K562 (cell line): ENCODE measurements around the gene LMAN2L. TPM values are rescaled to one million over a fixed set of nuclear protein-coding genes. Genes with fewer than 3 reads are reported as not detected.

Experiments used
- ARID3B ChIP-seq: fragments of 250-450 bp; sonication (Bioruptor Pico); IDR thresholded peaks from 2 replicates; pipeline ENCODE4 v1.4.0; 2020; ENCODE audit warnings: borderline replicate concordance
- CREM ChIP-seq: IDR thresholded peaks from 2 replicates; pipeline ENCODE4 v1.6.1; 2014; ENCODE audit warnings: antibody characterized with exemption, low read depth
- E2F1 ChIP-seq: sonication (generic); formaldehyde crosslinking; IDR thresholded peaks from 2 replicates; pipeline ENCODE4 v1.8.1; 2023; ENCODE audit warnings: mild to moderate bottlenecking, missing genetic modification reagents, moderate library complexity
- FOXK1 ChIP-seq: sonication (generic); formaldehyde crosslinking; IDR thresholded peaks from 2 replicates; pipeline ENCODE4 v1.8.0; 2022; ENCODE audit warnings: missing genetic modification reagents, mild to moderate bottlenecking, borderline replicate concordance
- LEF1 ChIP-seq: fragments of 450-650 bp; IDR thresholded peaks from 2 replicates; pipeline ENCODE4 v1.6.1; 2016; ENCODE audit warnings: mild to moderate bottlenecking
- MCM7 ChIP-seq, 2 experiments: fragments of 450-650 bp; IDR thresholded peaks; 2 replicates each; pipeline ENCODE4 v1.6.1; 2016 to 2018
- RNF219 ChIP-seq: fragments of 250-450 bp; sonication (Bioruptor Pico); IDR thresholded peaks from 2 replicates; pipeline ENCODE4 v1.5.0; 2022; ENCODE audit warnings: mild to moderate bottlenecking
- SMARCC2 ChIP-seq: fragments of 450-650 bp; IDR thresholded peaks from 2 replicates; pipeline ENCODE4 v1.6.1; 2017; ENCODE audit warnings: antibody characterized with exemption, moderate library complexity, mild to moderate bottlenecking, low read depth
- ZMIZ1 ChIP-seq, 2 experiments: fragments of 150-350 bp in 1 of 2; IDR thresholded peaks; 2 replicates each; pipeline ENCODE4 v1.6.1; 2012 to 2016; ENCODE audit warnings: low read depth in 2 of 2, low read length in 2 of 2, mild to moderate bottlenecking in 1 of 2, moderate library complexity in 1 of 2
- ZNF740 ChIP-seq, 3 experiments: fragments of 200-800 bp in 1 of 3; sonication (Bioruptor generic) in 1 of 3; sonication (generic) in 1 of 3; formaldehyde crosslinking in 1 of 3; IDR thresholded peaks; 2 replicates each; pipeline versions ENCODE4 v1.6.1 to v1.8.0; 2016 to 2022; ENCODE audit warnings: mild to moderate bottlenecking in 2 of 3, missing compliant biosample characterization in 2 of 3, missing genetic modification characterization in 2 of 3, missing genetic modification reagents in 1 of 3
- ZZZ3 ChIP-seq: fragments of 450-650 bp; IDR thresholded peaks from 2 replicates; pipeline ENCODE4 v1.6.1; 2016; ENCODE audit warnings: antibody characterized with exemption, mild to moderate bottlenecking, moderate library complexity
- polyA plus RNA-seq, 8 experiments: library from polyadenylated mRNA; depleted of rRNA in 4 of 8; stranded (reverse) in 5 of 8; unstranded in 3 of 8; fragments of >200 nt; fragmentation: Nextera tagmentation in 2 of 8; fragmentation: Illumina TruSeq in 1 of 8; extraction: Ambion mirVana in 2 of 8; extraction: Trizol in 1 of 8; gene quantifications; 2 replicates each; pipeline versions ENCODE4 v1.2.1 to v1.2.3, GENCODE V29; 2011 to 2014; ENCODE audit warnings: inconsistent platforms in 1 of 8, missing spikeins in 1 of 8
- total RNA-seq, 7 experiments: library from RNA; depleted of rRNA in 6 of 7; stranded (reverse); fragments of >200 nt in 6 of 7; fragmentation: Illumina TruSeq in 2 of 7; extraction: Trizol in 2 of 7; gene quantifications; 2 replicates each; pipeline versions ENCODE4 v1.2.1 to v1.2.3, GENCODE V29; 2011 to 2021; ENCODE audit warnings: low replicate concordance in 1 of 7

The LMAN2L gene
- total and polyA plus RNA-seq, 9 of the 15 experiments (the other 6 are each of a cell fraction or from before 2014, with no cell fraction given): 7.2 to 37.7 (median 12.5) TPM

- no peak for TF ChIP-seq ZMIZ1 (IDR thresholded peaks at IDR 0.05; ENCODE audit: low read depth in 2 of 2, low read length in 2 of 2)
- no peak for TF ChIP-seq LEF1
- no peak for TF ChIP-seq ARID3B (CRISPR knock-in tag)
- no peak for TF ChIP-seq MCM7 (IDR thresholded peaks at IDR 0.05)
- no peak for TF ChIP-seq ZNF740 (CRISPR knock-in tag; IDR thresholded peaks at IDR 0.05)
- TF ChIP-seq ZNF740 (tag; IDR thresholded peaks at IDR 0.05): no peak
- TF ChIP-seq E2F1 (CRISPR knock-in tag): no peak
- TF ChIP-seq ZZZ3: no peak
- no peak for TF ChIP-seq SMARCC2
- TF ChIP-seq RNF219 (CRISPR knock-in tag): no peak
- TF ChIP-seq FOXK1 (CRISPR knock-in tag): no peak
- no peak for TF ChIP-seq CREM
These were observed 55.7 kb downstream of the LMAN2L start (continued) for GRCh38 chr2:96683972-96684820.
